ENCODE measurements around the gene TUBGCP6.

Gene TUBGCP6

GRCh38 chr22:50198624-50199017, 46.2 kb downstream of the TUBGCP6 start:
- H3K27ac ChIP-seq (ENCODE audit: low read depth, low read length) = peak overlapping the region; percentile 71; the same call in 1 of the 2 replicates
- peaks cover 70% of the 10 kb centered on the region for H3K79me2 ChIP-seq (ENCODE audit: control insufficient read depth, low read length)
- H3F3A ChIP-seq (ENCODE audit: control insufficient read depth, insufficient read depth) = peaks cover 7% of the 10 kb centered on the region
- TF ChIP-seq EZH2phosphoT487 (IDR thresholded peaks at IDR 0.05; ENCODE audit: borderline replicate concordance, low read length) (no peak), CTCF (IDR thresholded peaks at IDR 0.05; ENCODE audit: low read depth, low read length, poor library complexity, severe bottlenecking) (no peak)
- H3K9me3 ChIP-seq (ENCODE audit: control insufficient read depth, insufficient read depth, low read length) = no peaks in the 10 kb centered on the region
- peaks cover 5% of the 10 kb centered on the region; the same call in 1 of the 2 replicates for H4K20me1 ChIP-seq (ENCODE audit: control insufficient read depth, insufficient read depth, low read depth, low read length)
- H3K4me3 ChIP-seq (ENCODE audit: low read length) = no peak overlapping the region
- H3K9me2 ChIP-seq (replicated peaks; ENCODE audit: control insufficient read depth, low read length) = no peaks in the 10 kb centered on the region
- no peaks in the 10 kb centered on the region for H3K27me3 ChIP-seq (ENCODE audit: control insufficient read depth, low read length)
- peaks cover 84% of the 10 kb centered on the region for H3K36me3 ChIP-seq (ENCODE audit: control insufficient read depth, low read length)
- H3K4me1 ChIP-seq (ENCODE audit: control insufficient read depth, low read length) = peaks cover 63% of the 10 kb centered on the region
- H3K4me2 ChIP-seq (ENCODE audit: low read length) = peak overlapping the region; percentile 81; the same call in 1 of the 2 replicates

- Histone ChIP-seq H3K9me3 (ENCODE audit: control insufficient read depth, insufficient read depth, low read length) (no peaks in the 10 kb centered on the region), H3K9me2 (replicated peaks; ENCODE audit: control insufficient read depth, low read length) (no peaks in the 10 kb centered on the region), H3K4me1 (ENCODE audit: control insufficient read depth, low read length) (peaks cover 63% of the 10 kb centered on the region), H4K20me1 (ENCODE audit: control insufficient read depth, insufficient read depth, low read depth, low read length) (peaks cover 5% of the 10 kb centered on the region; the same call in 1 of the 2 replicates), H3K79me2 (ENCODE audit: control insufficient read depth, low read length) (peaks cover 70% of the 10 kb centered on the region), H3F3A (ENCODE audit: control insufficient read depth, insufficient read depth) (peaks cover 7% of the 10 kb centered on the region), H3K36me3 (ENCODE audit: control insufficient read depth, low read length) (peaks cover 84% of the 10 kb centered on the region), H3K4me2 (ENCODE audit: low read length) (no peak overlapping the region), H3K27me3 (ENCODE audit: control insufficient read depth, low read length) (no peaks in the 10 kb centered on the region), H3K4me3 (ENCODE audit: low read length) (no peak overlapping the region), H3K27ac (ENCODE audit: low read depth, low read length) (no peak overlapping the region)
- TF ChIP-seq EZH2phosphoT487 (IDR thresholded peaks at IDR 0.05; ENCODE audit: borderline replicate concordance, low read length) (no peak), CTCF (IDR thresholded peaks at IDR 0.05; ENCODE audit: low read depth, low read length, poor library complexity, severe bottlenecking) (no peak)
These were observed 46.8 kb downstream of the TUBGCP6 start for GRCh38 chr22:50197856-50198623.

DNA sequence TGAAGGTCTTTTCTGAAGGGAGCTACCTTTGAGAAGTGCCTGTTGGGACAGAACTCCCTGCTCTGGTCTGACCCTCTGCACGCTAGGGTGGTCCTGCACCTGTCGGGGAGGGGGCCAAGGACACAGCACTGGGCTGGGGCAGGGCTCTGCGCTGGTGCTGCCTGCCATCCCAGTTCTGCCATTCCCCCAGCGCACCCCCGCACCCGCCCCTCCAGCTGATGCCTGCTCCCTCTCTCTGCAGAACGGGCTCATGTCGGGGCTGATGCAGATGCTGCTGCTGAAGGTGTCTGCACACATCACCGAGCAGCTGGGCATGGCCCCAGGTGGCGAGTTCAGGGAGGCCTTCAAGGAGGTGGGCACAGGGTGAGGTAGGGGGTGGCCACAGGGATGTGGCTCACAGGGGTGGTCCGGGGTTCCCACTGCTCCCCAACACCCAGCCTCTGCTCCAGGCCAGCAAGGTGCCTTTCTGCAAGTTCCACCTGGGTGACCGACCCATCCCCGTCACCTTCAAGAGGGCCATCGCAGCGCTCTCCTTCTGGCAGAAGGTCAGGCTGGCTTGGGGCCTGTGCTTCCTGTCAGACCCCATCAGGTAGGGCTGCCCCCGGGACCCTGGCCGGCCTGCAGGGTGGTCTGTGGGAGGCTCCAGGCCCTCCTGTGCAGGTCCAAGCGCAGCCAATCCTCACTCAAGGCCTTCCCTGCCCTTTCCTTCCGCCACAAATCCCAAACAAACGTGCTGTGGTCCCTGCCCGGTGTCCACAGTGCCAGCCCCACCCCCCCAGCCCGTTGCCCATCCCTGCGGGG, 47.6 kb downstream of the TUBGCP6 start:
- Histone ChIP-seq H3K27me3 (ENCODE audit: control insufficient read depth, low read length) (no peaks in the 10 kb centered on the region), H3K4me2 (ENCODE audit: low read length) (no peak overlapping the region), H3K27ac (ENCODE audit: low read depth, low read length) (no peak overlapping the region), H3K4me3 (ENCODE audit: low read length) (no peak overlapping the region), H3K9me2 (replicated peaks; ENCODE audit: control insufficient read depth, low read length) (no peaks in the 10 kb centered on the region), H3F3A (ENCODE audit: control insufficient read depth, insufficient read depth) (peaks cover 8% of the 10 kb centered on the region), H3K4me1 (ENCODE audit: control insufficient read depth, low read length) (peaks cover 63% of the 10 kb centered on the region), H3K9me3 (ENCODE audit: control insufficient read depth, insufficient read depth, low read length) (no peaks in the 10 kb centered on the region), H3K36me3 (ENCODE audit: control insufficient read depth, low read length) (peaks cover 83% of the 10 kb centered on the region), H3K79me2 (ENCODE audit: control insufficient read depth, low read length) (peaks cover 70% of the 10 kb centered on the region), H4K20me1 (ENCODE audit: control insufficient read depth, insufficient read depth, low read depth, low read length) (peaks cover 5% of the 10 kb centered on the region; the same call in 1 of the 2 replicates)
- TF ChIP-seq EZH2phosphoT487 (IDR thresholded peaks at IDR 0.05; ENCODE audit: borderline replicate concordance, low read length) (no peak), CTCF (IDR thresholded peaks at IDR 0.05; ENCODE audit: low read depth, low read length, poor library complexity, severe bottlenecking) (no peak)
